Measurements from ENCODE around the gene WDR1.

- TF ChIP-seq CTCF (conservative IDR thresholded peaks at IDR 0.05; ENCODE audit: low read depth, low read length): no peak
- TF ChIP-seq EZH2 (IDR thresholded peaks at IDR 0.05; ENCODE audit: borderline replicate concordance, low read depth, low read length, poor library complexity, severe bottlenecking): no peak
Observed at GRCh38 chr4:10054571-10055041, 62.0 kb downstream of the WDR1 start.
